Adrenal gland (tissue), 12 donors: ENCODE results near the gene SLC9A3. TPM values are rescaled to one million over a fixed set of nuclear protein-coding genes. Genes with fewer than 3 reads are reported as not detected.
A peak's percentile ranks its signal among the peaks of the same experiment; 100 is the strongest.
"Not testable (repeated sequence)": the region's sequence is repeated elsewhere in the genome, so short reads cannot be mapped to it uniquely, and the experiment has no call there.

ENCODE experiments used
- DNase-seq, 7 donors: peaks; one replicate each; pipeline ENCODE4 v3.0.0-alpha.2; 2019 to 2020
- H3K27ac ChIP-seq, 5 donors: fragments of 200-600 bp; sonication (generic) in 4 of 5; 1 replicate in 3 of 5; 2 replicates in 2 of 5; pipeline versions ENCODE4 v1.5.1 to v1.8.0; 2016 to 2020; ENCODE audit warnings: mild to moderate bottlenecking in 1 of 5
- H3K27me3 ChIP-seq: fragments of 200-600 bp; 2 replicates; pipeline ENCODE4 v1.8.0; 2021
- H3K36me3 ChIP-seq, 2 donors: fragments of 200-600 bp; replicated peaks in 1 of 2; 1 replicate in 1 of 2; 2 replicates in 1 of 2; pipeline versions ENCODE4 v1.5.1 to v1.8.0; 2018 to 2022
- H3K4me1 ChIP-seq, 2 donors: fragments of 200-600 bp; replicated peaks in 1 of 2; 1 replicate in 1 of 2; 2 replicates in 1 of 2; pipeline versions ENCODE4 v1.5.1 to v1.8.0; 2018 to 2021
- H3K4me3 ChIP-seq, 4 donors: fragments of 200-600 bp; sonication (generic) in 3 of 4; one replicate each; pipeline ENCODE4 v1.5.1; 2016 to 2018
- H3K9me3 ChIP-seq, 3 donors: fragments of 200-600 bp; sonication (generic) in 1 of 3; replicated peaks in 1 of 3; 1 replicate in 2 of 3; 2 replicates in 1 of 3; pipeline versions ENCODE4 v1.5.1 to v1.8.0; 2016 to 2021
- CTCF ChIP-seq, 6 experiments: fragments of 450-650 bp in 4 of 6; fragments of 200-600 bp in 2 of 6; sonication (generic) in 1 of 6; IDR thresholded peaks; 1 replicate in 5 of 6; 2 replicates in 1 of 6; pipeline versions ENCODE4 v1.5.1 to v1.8.0; 2016 to 2021; ENCODE audit warnings: antibody characterized with exemption in 6 of 6, mild to moderate bottlenecking in 2 of 6, moderate library complexity in 1 of 6
- POLR2A ChIP-seq, 2 donors: fragments of 450-650 bp; IDR thresholded peaks; one replicate each; pipeline ENCODE4 v1.6.1; 2017; ENCODE audit warnings: antibody characterized with exemption in 2 of 2, mild to moderate bottlenecking in 2 of 2, moderate library complexity in 1 of 2
- WGBS, 4 donors: extraction: QIAGEN DNeasy Blood & Tissue Kit in 2 of 4; methylation state at CpG; one replicate each; pipeline versions ENCODE4 v1.1.5 to v1.1.7; 2013 to 2017; 5-methylcytosine and 5-hydroxymethylcytosine counted together
- intact Hi-C, 2 donors: fragments of 100-400 bp; cut with DNase I; formaldehyde crosslinking; loops; one replicate each; pipeline versions ENCODE4 v1.14.1 to v1.15.0; 2022 to 2023
- polyA plus RNA-seq, 3 donors: library from polyadenylated mRNA; stranded (reverse); fragments of 200-250 nt in 2 of 3; fragments of 350-450 nt in 1 of 3; fragmentation: Illumina TruSeq in 1 of 3; extraction: RNeasy Lipid Tissue Mini Kit (QIAGEN cat#74804) in 1 of 3; gene quantifications; one replicate each; pipeline ENCODE4 v1.2.3, GENCODE V29; 2013 to 2014
- total RNA-seq, 9 donors: library from RNA; depleted of rRNA in 4 of 9; stranded (reverse); fragments of >200 nt in 4 of 9; fragments of 120-200 nt in 1 of 9; fragmentation: NEBNext Ultra II Directional in 1 of 9; extraction: Animal tissue kit (Norgen Biotek cat#: 25700) in 1 of 9; gene quantifications; one replicate each; pipeline versions ENCODE4 v1.1.0 to v1.2.4, GENCODE V29; 2013 to 2023
- donor health status: healthy with polysubstance abuse.
- donor health status: Bipolar disorder and iron deficiency.
- donor health status: DM: yes; HTN: yes; CAD: no.
- donor health status: DM: no; HTN: no; CAD: no.
- donor health status: DM: no; HTN: no; CAD: no.
- donor health status: DM: yes; HTN: yes; CAD: no.

Gene SLC9A3
- total and polyA plus RNA-seq, 12 donors, result 0.83 to 5.5 (median 1.7) TPM

- H3K36me3 ChIP-seq, result no peaks in the 10 kb centered on the region
- H3K27me3 ChIP-seq, result peaks cover 5% of the 10 kb centered on the region
- intact Hi-C loops, result no loop called here
- no peak overlapping the region for H3K27ac ChIP-seq
- TF ChIP-seq CTCF (IDR thresholded peaks at IDR 0.05) (no peak), POLR2A (IDR thresholded peaks at IDR 0.05) (no peak)
- 85 to 88% (median 87%) methylated on average over 19 to 32 of the region's 32 CpGs for WGBS, 4 donors
- no peak overlapping the region for H3K4me3 ChIP-seq
- no peaks in the 10 kb centered on the region for H3K9me3 ChIP-seq
- no peaks in the 10 kb centered on the region for H3K4me1 ChIP-seq
- DNase-seq, result peak in 1 of 7 donors; percentile 2
Measured at GRCh38 chr5:558871-559503, 34.7 kb upstream of the SLC9A3 start.

DNA sequence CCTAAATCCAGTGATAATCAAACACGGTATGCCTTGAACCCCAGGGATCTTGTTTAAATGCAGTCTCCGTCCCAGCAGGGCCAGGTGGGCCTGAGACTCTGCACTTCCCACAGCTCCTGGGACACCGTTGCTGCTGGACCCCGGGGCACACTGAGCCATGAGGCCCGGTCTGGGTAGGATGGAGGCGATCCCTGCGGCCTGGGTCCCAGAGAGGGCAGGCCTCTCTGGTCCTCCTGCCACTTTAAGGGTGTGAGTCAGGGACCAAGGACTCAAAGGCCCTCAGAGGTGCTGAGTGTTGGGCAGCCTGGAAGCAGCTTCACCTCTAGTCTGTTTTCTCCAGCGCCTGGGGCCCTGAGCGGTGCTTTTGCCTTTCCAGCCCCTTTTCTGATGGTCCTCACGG lies 34.1 kb upstream of the SLC9A3 start:
- peaks cover 5% of the 10 kb centered on the region for H3K27me3 ChIP-seq
- H3K27ac ChIP-seq, result no peak overlapping the region
- intact Hi-C loops, result no loop called here
- DNase-seq, result peak in 2 of 7 donors; percentile 8 to 11
- 88 to 92% (median 90%) methylated on average over 3 to 10 of the region's 10 CpGs for WGBS, 4 donors
- TF ChIP-seq POLR2A (IDR thresholded peaks at IDR 0.05), result no peak
- no peak for TF ChIP-seq CTCF (IDR thresholded peaks at IDR 0.05)
- H3K36me3 ChIP-seq, result no peaks in the 10 kb centered on the region
- H3K9me3 ChIP-seq, result no peaks in the 10 kb centered on the region
- no peaks in the 10 kb centered on the region for H3K4me1 ChIP-seq
- no peak overlapping the region for H3K4me3 ChIP-seq

DNA sequence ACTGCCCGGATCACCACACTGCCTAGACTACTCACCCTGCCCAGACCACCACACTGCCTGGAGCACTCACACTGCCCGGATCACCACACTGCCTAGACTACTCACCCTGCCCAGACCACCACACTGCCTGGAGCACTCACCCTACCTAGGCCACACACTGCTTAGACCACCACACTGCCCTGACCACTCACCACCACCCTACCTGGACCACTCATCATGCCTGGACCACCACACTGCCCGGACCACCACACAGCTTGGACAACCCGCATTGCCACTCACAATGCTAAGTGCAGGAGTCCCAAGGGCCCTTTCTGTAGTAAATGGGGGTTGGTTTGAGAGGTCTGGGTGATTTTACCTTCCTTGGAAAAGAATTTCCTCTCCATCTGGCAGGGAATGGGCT lies 33.7 kb upstream of the SLC9A3 start:
- H3K27ac ChIP-seq, intact Hi-C loops, H3K36me3 ChIP-seq, H3K27me3 ChIP-seq, H3K9me3 ChIP-seq, H3K4me1 ChIP-seq, H3K4me3 ChIP-seq: not testable (repeated sequence)
- WGBS, 4 donors, result 80 to 96% (median 92%) methylated on average over 2 to 4 of the region's 4 CpGs
- DNase-seq, result peak in 3 of 7 donors; percentile 3 to 20 (median 8)

DNA sequence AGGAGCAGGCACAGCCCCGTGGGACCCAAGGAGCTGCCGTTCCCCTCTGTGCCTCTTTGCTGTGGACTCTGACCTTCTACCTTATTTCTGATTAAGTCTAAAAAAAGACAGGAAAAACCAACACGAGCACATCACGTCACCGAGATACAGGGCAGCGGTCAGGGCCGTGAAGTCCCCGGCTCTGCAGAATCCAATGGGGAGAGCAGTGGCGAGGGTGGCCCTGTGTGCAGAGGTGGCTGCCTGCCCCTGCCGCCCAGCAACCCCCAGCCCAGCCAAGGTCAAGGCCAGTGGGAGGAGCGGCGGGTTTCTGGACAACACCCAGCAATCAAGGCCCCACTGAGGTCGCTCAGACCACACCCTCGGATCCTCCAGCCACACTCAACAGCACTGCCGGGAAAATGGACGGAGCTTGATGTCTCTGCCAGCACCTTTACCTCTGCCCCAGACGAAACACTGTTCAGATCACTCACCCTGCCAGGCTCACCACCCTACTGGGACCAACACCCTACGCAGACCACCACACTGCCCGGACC lies 32.7 kb upstream of the SLC9A3 start:
- H3K27ac ChIP-seq, result peak overlapping the region in 1 of 5 donors; percentile 10
- H3K36me3 ChIP-seq, result no peaks in the 10 kb centered on the region
- WGBS, 4 donors, result 41 to 61% (median 51%) methylated on average over 17 to 19 of the region's 19 CpGs
- intact Hi-C loops, result no loop called here
- no peaks in the 10 kb centered on the region for H3K9me3 ChIP-seq
- no peak overlapping the region for H3K4me3 ChIP-seq
- H3K4me1 ChIP-seq, result no peaks in the 10 kb centered on the region
- peaks cover 5% of the 10 kb centered on the region for H3K27me3 ChIP-seq
- DNase-seq, result peak in 6 of 7 donors; percentile 27 to 48 (median 32)
- TF ChIP-seq CTCF (IDR thresholded peaks at IDR 0.05), result no peak
- TF ChIP-seq POLR2A (IDR thresholded peaks at IDR 0.05), result no peak
